ENCODE data around the gene ADK. TPM values are rescaled to one million over a fixed set of nuclear protein-coding genes. Genes with fewer than 3 reads are reported as not detected.
A peak's percentile ranks its signal among the peaks of the same experiment; 100 is the strongest.

Gene ADK
- total and polyA plus RNA-seq, 5 donors from 2014 or later, result 33.3 to 83.0 (median 63.7) TPM

- Mint-ChIP-seq H3K4me1 (peaks cover 5 to 36% (median 18%) of the 10 kb centered on the region in 4 donors), H3K4me3 (no peak overlapping the region), H3K9me3 (no peaks in the 10 kb centered on the region), H3K36me3 (peaks cover 16% of the 10 kb centered on the region), H3K27ac (no peak overlapping the region), H3K27me3 (no peaks in the 10 kb centered on the region)
- no peaks in the 10 kb centered on the region for H3K36me3 ChIP-seq (ENCODE audit: control insufficient read depth, insufficient read depth, low read length)
- ATAC-seq (ENCODE audit: low read depth in 2 of 2) (no peak), DNase-seq (no peak)
- H3K9me3 ChIP-seq (ENCODE audit: control insufficient read depth in 2 of 2, low read length in 2 of 2), result no peaks in the 10 kb centered on the region
- H3K4me1 ChIP-seq (ENCODE audit: control insufficient read depth, insufficient read depth, low read length, poor library complexity, severe bottlenecking), result no peaks in the 10 kb centered on the region
- no peak overlapping the region for H3K27ac ChIP-seq (ENCODE audit: insufficient read depth, low read length, poor library complexity, severe bottlenecking)
- no peak overlapping the region for H3K4me3 ChIP-seq (ENCODE audit: low read depth, low read length)
- no peaks in the 10 kb centered on the region for H3K27me3 ChIP-seq (ENCODE audit: control insufficient read depth, insufficient read depth, low read length)
Measured at GRCh38 chr10:74306227-74306982, 155.4 kb downstream of the ADK start.

- no peaks in the 10 kb centered on the region for H3K9me3 Mint-ChIP-seq
- H3K27me3 ChIP-seq (ENCODE audit: control insufficient read depth, insufficient read depth, low read length), result no peaks in the 10 kb centered on the region
- H3K27me3 Mint-ChIP-seq, result no peaks in the 10 kb centered on the region
- H3K4me1 ChIP-seq (ENCODE audit: control insufficient read depth, insufficient read depth, low read length, poor library complexity, severe bottlenecking), result no peaks in the 10 kb centered on the region
- no peaks in the 10 kb centered on the region for H3K9me3 ChIP-seq (ENCODE audit: control insufficient read depth in 2 of 2, low read length in 2 of 2)
- peak overlapping the region in 1 of 3 donors; percentile 21 for H3K27ac Mint-ChIP-seq
- peaks cover 16% of the 10 kb centered on the region for H3K36me3 Mint-ChIP-seq
- H3K4me3 ChIP-seq (ENCODE audit: low read depth, low read length), result no peak overlapping the region
- H3K4me3 Mint-ChIP-seq, result no peak overlapping the region
- H3K36me3 ChIP-seq (ENCODE audit: control insufficient read depth, insufficient read depth, low read length), result no peaks in the 10 kb centered on the region
- H3K27ac ChIP-seq (ENCODE audit: insufficient read depth, low read length, poor library complexity, severe bottlenecking), result no peak overlapping the region
- no peak for DNase-seq
- no peak for ATAC-seq (ENCODE audit: low read depth in 2 of 2)
- H3K4me1 Mint-ChIP-seq, result peaks cover 5 to 38% (median 18%) of the 10 kb centered on the region in 4 donors
Measured at GRCh38 chr10:74307061-74307651, 156.1 kb downstream of the ADK start.

- H3K27ac Mint-ChIP-seq, result no peak overlapping the region
- H3K4me1 Mint-ChIP-seq, result peaks cover 20 to 40% (median 20%) of the 10 kb centered on the region in 4 donors
- H3K36me3 Mint-ChIP-seq, result peaks cover 13% of the 10 kb centered on the region
Measured at GRCh38 chr10:74310652-74311257, 159.7 kb downstream of the ADK start.

GRCh38 chr10:74314166-74314565 is 163.1 kb downstream of the ADK start:
- H3K27ac Mint-ChIP-seq, result no peak overlapping the region
- peaks cover 0 to 4% (median 2%) of the 10 kb centered on the region in 7 donors for H3K9me3 Mint-ChIP-seq

More at GRCh38 chr10:74310652-74311257, 159.7 kb downstream of the ADK start:
- no peaks in the 10 kb centered on the region for H3K9me3 Mint-ChIP-seq
- no peak for DNase-seq
- no peak for ATAC-seq (ENCODE audit: low read depth in 2 of 2)
- Histone ChIP-seq H3K36me3 (ENCODE audit: control insufficient read depth, insufficient read depth, low read length) (no peaks in the 10 kb centered on the region), H3K4me1 (ENCODE audit: control insufficient read depth, insufficient read depth, low read length, poor library complexity, severe bottlenecking) (no peaks in the 10 kb centered on the region), H3K9me3 (ENCODE audit: control insufficient read depth in 2 of 2, low read length in 2 of 2) (no peaks in the 10 kb centered on the region), H3K4me3 (ENCODE audit: low read depth, low read length) (no peak overlapping the region), H3K27me3 (ENCODE audit: control insufficient read depth, insufficient read depth, low read length) (no peaks in the 10 kb centered on the region), H3K27ac (ENCODE audit: insufficient read depth, low read length, poor library complexity, severe bottlenecking) (no peak overlapping the region)
- H3K4me3 Mint-ChIP-seq, result no peak overlapping the region
- no peaks in the 10 kb centered on the region for H3K27me3 Mint-ChIP-seq

GRCh38 chr10:74320026-74320425 is 169.0 kb downstream of the ADK start:
- H3K36me3 ChIP-seq (ENCODE audit: control insufficient read depth, insufficient read depth, low read length), result peaks cover 37% of the 10 kb centered on the region
- H3K27me3 ChIP-seq (ENCODE audit: control insufficient read depth, insufficient read depth, low read length), result no peaks in the 10 kb centered on the region
- Mint-ChIP-seq H3K27ac (no peak overlapping the region), H3K27me3 (no peaks in the 10 kb centered on the region), H3K9me3 (peaks cover 0 to 20% (median 3%) of the 10 kb centered on the region in 7 donors), H3K36me3 (peaks cover 58% of the 10 kb centered on the region), H3K4me1 (peaks cover 9 to 17% (median 14%) of the 10 kb centered on the region in 4 donors), H3K4me3 (no peak overlapping the region)
- peaks cover 16% of the 10 kb centered on the region in 2 experiments for H3K9me3 ChIP-seq (ENCODE audit: control insufficient read depth in 2 of 2, low read length in 2 of 2)
- ATAC-seq (ENCODE audit: low read depth in 2 of 2), result no peak
- H3K27ac ChIP-seq (ENCODE audit: insufficient read depth, low read length, poor library complexity, severe bottlenecking), result no peak overlapping the region
- H3K4me3 ChIP-seq (ENCODE audit: low read depth, low read length), result no peak overlapping the region
- no peak for DNase-seq
- H3K4me1 ChIP-seq (ENCODE audit: control insufficient read depth, insufficient read depth, low read length, poor library complexity, severe bottlenecking), result no peaks in the 10 kb centered on the region

More at GRCh38 chr10:74314166-74314565, 163.1 kb downstream of the ADK start:
- peaks cover 13% of the 10 kb centered on the region for H3K36me3 ChIP-seq (ENCODE audit: control insufficient read depth, insufficient read depth, low read length)
- peak overlapping the region; percentile 24 to 65 (median 57) for H3K4me3 Mint-ChIP-seq
- DNase-seq (peak in 1 of 3 donors; percentile 10), ATAC-seq (ENCODE audit: low read depth in 2 of 2) (no peak)
- H3K27ac ChIP-seq (ENCODE audit: insufficient read depth, low read length, poor library complexity, severe bottlenecking), result peak overlapping the region; percentile 41
- H3K4me1 ChIP-seq (ENCODE audit: control insufficient read depth, insufficient read depth, low read length, poor library complexity, severe bottlenecking), result no peaks in the 10 kb centered on the region
- no peaks in the 10 kb centered on the region for H3K27me3 ChIP-seq (ENCODE audit: control insufficient read depth, insufficient read depth, low read length)
- H3K36me3 Mint-ChIP-seq, result peaks cover 32% of the 10 kb centered on the region
- H3K27me3 Mint-ChIP-seq, result no peaks in the 10 kb centered on the region
- peaks cover 12 to 25% (median 20%) of the 10 kb centered on the region in 4 donors for H3K4me1 Mint-ChIP-seq
- H3K9me3 ChIP-seq (ENCODE audit: control insufficient read depth in 2 of 2, low read length in 2 of 2), result peaks cover 0 to 1% of the 10 kb centered on the region in 2 experiments
- H3K4me3 ChIP-seq (ENCODE audit: low read depth, low read length), result peak overlapping the region; percentile 82

DNA sequence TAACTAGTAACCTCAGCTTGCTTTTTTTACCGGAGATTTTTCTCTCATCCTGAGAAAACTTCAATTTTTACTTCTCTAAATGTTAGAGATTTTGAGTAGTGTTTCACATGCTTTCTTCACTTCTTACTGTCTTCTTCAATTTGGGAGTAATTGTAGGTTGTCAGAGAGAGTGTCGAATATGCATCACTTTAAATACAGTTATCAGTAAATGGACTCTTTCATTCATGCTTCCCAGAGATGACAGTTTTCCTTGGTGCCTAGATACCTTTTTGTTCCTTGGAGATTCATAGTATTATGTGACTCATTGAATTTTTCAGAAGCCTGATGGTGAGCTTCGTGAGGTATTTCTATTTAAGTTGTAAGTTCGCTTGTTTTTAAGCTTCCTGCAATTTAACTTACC is 169.7 kb downstream of the ADK start:
- peaks cover 16% of the 10 kb centered on the region in 2 experiments for H3K9me3 ChIP-seq (ENCODE audit: control insufficient read depth in 2 of 2, low read length in 2 of 2)
- Mint-ChIP-seq H3K4me3 (no peak overlapping the region), H3K4me1 (peaks cover 11 to 23% (median 19%) of the 10 kb centered on the region in 4 donors)

DNA sequence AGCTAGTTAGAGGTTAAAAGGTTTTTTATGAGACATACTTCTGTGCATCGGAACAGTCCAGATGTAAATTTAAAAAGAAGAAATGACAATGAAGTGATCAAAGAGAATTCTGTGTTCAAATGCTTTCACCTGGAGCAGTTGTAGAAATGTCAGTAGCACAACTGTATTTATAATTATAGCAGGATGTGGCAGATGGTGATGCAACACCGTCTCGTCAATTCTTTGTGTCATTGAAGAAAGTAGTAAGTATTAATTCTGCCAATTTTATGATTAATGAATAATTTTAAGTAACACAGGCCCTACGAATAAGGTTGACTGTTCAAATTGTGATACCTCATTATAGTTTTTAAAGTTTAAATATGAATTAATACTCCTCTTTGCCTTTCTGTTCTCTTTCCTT is 171.1 kb downstream of the ADK start:
- Mint-ChIP-seq H3K4me1 (peaks cover 15 to 25% (median 19%) of the 10 kb centered on the region in 4 donors), H3K27ac (no peak overlapping the region), H3K27me3 (no peaks in the 10 kb centered on the region), H3K36me3 (peaks cover 50% of the 10 kb centered on the region), H3K9me3 (peaks cover 0 to 20% (median 3%) of the 10 kb centered on the region in 7 donors), H3K4me3 (no peak overlapping the region)
- Histone ChIP-seq H3K4me3 (ENCODE audit: low read depth, low read length) (no peak overlapping the region), H3K36me3 (ENCODE audit: control insufficient read depth, insufficient read depth, low read length) (peaks cover 35% of the 10 kb centered on the region), H3K9me3 (ENCODE audit: control insufficient read depth in 2 of 2, low read length in 2 of 2) (peaks cover 16% of the 10 kb centered on the region in 2 experiments), H3K27ac (ENCODE audit: insufficient read depth, low read length, poor library complexity, severe bottlenecking) (no peak overlapping the region), H3K4me1 (ENCODE audit: control insufficient read depth, insufficient read depth, low read length, poor library complexity, severe bottlenecking) (no peaks in the 10 kb centered on the region), H3K27me3 (ENCODE audit: control insufficient read depth, insufficient read depth, low read length) (no peaks in the 10 kb centered on the region)
- no peak for DNase-seq
- ATAC-seq (ENCODE audit: low read depth in 2 of 2), result no peak

More for the DNA sequence above, 169.7 kb downstream of the ADK start:
- Mint-ChIP-seq H3K27ac (no peak overlapping the region), H3K27me3 (no peaks in the 10 kb centered on the region), H3K9me3 (peaks cover 0 to 20% (median 3%) of the 10 kb centered on the region in 7 donors), H3K36me3 (peaks cover 58% of the 10 kb centered on the region)
- H3K27ac ChIP-seq (ENCODE audit: insufficient read depth, low read length, poor library complexity, severe bottlenecking), result no peak overlapping the region
- DNase-seq (no peak), ATAC-seq (ENCODE audit: low read depth in 2 of 2) (no peak)
- no peaks in the 10 kb centered on the region for H3K27me3 ChIP-seq (ENCODE audit: control insufficient read depth, insufficient read depth, low read length)
- H3K4me1 ChIP-seq (ENCODE audit: control insufficient read depth, insufficient read depth, low read length, poor library complexity, severe bottlenecking), result no peaks in the 10 kb centered on the region
- no peak overlapping the region for H3K4me3 ChIP-seq (ENCODE audit: low read depth, low read length)
- peaks cover 37% of the 10 kb centered on the region for H3K36me3 ChIP-seq (ENCODE audit: control insufficient read depth, insufficient read depth, low read length)

Data from CD4-positive, CD25-positive, alpha-beta regulatory T cell (primary cell).